Activated CD4-positive, alpha-beta T cell treated with anti-CD3 and anti-CD28 coated beads, Interleukin-2, amount 50 U/mL, for 16 hours (primary cell): ENCODE measurements around the gene MAPKAPK3.

Source experiments
- DNase-seq: peaks from one replicate; pipeline ENCODE4 v3.0.0-alpha.2; 2020

MAPKAPK3 gene

DNA sequence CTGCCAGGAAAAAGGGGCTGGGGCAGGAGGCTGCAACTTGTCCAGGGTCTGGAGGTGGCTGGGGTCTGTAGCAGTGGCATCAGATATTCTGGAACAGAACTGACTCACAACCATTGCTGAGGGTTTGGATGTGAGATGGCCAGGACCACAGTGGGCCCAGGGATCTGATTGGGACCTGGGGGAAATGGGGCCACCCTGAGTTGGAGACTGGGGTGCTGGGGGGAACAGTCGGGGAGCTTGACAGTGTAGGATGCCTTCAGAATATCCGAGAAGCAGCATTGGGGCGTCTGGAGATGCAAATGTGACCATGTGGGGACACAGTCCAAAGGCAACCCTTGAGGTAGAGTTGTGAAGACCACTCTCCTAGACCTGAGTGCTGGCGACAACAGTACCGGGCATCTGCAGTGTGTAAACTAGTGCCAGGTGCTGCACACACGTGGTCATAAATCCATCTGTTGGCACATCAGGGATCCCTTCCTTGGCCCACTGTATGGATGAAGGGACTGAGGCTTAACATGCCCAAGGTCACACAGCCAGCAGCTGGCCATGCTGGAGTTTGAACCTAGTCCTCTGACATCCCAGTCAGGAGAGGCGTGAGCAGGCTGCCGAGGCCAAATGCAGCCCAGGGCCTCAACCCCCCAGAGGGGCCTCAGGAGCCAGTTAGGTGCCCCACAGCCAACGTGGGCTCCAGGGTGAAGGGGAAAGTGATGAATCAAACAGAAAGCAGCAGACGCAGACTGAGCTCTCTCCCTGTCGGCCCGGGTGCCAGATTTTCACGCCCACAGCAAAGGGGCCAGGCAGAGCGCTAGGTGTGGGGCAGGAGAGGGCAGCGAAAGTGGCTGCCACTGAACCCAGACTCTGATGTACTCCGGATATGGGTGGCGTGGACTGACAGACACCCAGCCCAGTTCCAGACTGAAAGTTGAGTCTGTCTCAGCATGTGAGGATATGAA, 28.9 kb upstream of the MAPKAPK3 start:
- peak; percentile 93 for DNase-seq

DNA sequence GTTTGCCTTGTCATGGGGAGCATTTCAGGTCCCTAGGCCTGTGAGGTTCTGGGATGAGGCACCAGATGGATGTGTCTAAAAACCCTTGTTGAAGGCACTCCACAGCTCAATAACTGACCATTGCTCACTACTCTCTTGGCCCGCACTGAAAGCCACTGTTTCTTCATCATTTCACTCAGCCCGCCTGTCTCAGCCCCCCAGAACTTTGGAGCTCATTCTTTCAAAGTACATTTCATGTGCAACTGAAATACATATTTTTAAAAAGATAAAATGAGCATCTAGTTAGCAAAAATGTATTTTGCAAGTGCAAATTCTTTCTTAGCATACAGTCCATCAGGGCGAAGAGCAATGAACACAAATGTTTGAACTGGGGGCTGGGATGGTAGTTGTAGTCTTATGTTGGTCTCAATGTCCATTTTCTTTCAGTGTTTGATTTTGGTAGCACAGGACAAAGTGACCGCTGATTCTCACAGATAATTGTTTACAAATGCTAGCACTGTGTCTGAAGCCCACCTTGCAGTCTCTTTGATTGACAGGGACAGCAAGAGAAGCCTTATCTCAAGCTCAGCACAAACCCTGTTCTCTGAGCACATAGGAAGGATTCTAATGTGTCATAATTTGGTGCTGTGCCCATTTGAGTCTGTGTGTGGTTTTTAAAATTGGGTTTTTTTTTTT, 28.1 kb upstream of the MAPKAPK3 start:
- no peak for DNase-seq

- DNase-seq, result no peak
Measured at GRCh38 chr3:50591196-50591741, 25.7 kb upstream of the MAPKAPK3 start.

GRCh38 chr3:50592568-50592967, 24.4 kb upstream of the MAPKAPK3 start:
- DNase-seq, result no peak

- no peak for DNase-seq
Measured at GRCh38 chr3:50594253-50594785, 22.6 kb upstream of the MAPKAPK3 start.

- DNase-seq, result no peak
Measured at GRCh38 chr3:50599115-50599715, 17.7 kb upstream of the MAPKAPK3 start.

- no peak for DNase-seq
Measured at GRCh38 chr3:50599716-50600118, 17.2 kb upstream of the MAPKAPK3 start.

DNA sequence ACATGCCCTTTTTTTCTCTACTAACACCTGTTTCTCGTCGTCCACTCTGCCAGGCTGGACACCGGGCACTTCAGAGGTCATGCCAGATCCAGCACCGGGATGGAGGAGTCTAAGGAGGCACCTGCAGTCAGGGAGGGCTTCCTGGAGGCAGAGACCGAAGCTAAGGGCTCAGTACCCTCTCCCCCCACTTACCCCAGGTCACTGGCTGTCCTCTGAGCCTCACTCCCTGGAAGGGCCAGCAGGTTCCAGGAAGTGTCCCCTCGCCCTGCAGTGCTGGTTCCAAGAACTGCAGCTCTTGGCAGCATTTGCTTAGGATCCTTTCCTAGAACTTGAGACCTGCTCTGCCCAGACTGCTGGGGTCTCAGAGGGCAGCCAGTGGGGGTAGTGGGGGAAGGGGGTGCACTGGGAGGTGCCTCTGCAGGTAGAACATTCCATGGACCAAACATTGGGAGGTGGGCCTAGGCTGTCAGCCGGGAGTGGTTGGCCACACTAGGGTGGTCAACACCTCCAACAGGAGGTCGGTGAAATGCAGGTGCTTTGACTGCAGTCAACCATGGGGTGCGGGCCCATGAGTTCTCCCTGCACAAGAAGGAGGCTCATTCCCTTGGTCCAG, 16.7 kb upstream of the MAPKAPK3 start:
- no peak for DNase-seq

GRCh38 chr3:50600841-50601591, 15.9 kb upstream of the MAPKAPK3 start:
- peak; percentile 96 for DNase-seq

GRCh38 chr3:50602595-50603191, 14.3 kb upstream of the MAPKAPK3 start:
- DNase-seq, result no peak

DNA sequence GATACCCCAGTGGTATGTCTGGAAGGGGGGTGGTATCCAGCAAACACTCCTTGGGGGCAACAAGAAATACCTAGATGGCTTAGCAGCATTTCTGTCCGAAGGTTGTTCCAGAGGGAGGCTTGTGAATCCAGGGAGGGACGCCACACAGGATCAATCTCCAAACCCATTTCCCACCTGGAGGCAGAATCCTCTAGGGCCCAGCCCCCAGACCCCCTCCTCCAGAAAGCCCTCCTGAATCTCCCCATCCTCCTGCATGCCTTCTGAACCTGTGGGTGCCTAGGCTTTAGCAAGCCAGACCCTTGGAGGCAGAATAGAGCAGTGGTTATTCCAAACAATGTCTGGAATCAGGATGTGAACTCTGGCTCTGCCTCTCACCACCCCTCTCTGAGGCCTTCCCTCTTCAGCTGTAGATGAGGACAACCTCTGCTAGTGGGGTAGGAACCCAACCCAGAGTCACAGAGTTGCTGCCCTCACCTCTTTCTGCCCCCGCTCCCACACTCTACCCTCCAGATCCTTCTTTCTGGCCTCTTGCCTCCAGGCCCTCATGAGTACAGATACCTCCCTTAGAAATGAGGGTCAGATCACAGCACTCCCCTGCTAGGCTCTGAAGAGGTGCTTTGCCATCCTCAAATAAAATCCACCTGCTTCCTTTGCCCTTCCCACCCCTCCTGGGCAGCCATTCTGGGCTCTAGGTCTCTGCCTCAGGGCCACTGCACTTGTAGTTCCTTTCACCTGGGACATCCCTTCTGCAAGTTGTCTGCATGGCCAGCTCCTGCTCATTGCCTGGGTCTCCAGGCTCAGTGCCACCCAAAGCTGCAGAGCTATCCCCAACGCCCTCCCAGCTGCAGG, 13.5 kb upstream of the MAPKAPK3 start:
- DNase-seq, result no peak

- DNase-seq, result no peak
Measured at GRCh38 chr3:50604110-50604621, 12.8 kb upstream of the MAPKAPK3 start.

DNA sequence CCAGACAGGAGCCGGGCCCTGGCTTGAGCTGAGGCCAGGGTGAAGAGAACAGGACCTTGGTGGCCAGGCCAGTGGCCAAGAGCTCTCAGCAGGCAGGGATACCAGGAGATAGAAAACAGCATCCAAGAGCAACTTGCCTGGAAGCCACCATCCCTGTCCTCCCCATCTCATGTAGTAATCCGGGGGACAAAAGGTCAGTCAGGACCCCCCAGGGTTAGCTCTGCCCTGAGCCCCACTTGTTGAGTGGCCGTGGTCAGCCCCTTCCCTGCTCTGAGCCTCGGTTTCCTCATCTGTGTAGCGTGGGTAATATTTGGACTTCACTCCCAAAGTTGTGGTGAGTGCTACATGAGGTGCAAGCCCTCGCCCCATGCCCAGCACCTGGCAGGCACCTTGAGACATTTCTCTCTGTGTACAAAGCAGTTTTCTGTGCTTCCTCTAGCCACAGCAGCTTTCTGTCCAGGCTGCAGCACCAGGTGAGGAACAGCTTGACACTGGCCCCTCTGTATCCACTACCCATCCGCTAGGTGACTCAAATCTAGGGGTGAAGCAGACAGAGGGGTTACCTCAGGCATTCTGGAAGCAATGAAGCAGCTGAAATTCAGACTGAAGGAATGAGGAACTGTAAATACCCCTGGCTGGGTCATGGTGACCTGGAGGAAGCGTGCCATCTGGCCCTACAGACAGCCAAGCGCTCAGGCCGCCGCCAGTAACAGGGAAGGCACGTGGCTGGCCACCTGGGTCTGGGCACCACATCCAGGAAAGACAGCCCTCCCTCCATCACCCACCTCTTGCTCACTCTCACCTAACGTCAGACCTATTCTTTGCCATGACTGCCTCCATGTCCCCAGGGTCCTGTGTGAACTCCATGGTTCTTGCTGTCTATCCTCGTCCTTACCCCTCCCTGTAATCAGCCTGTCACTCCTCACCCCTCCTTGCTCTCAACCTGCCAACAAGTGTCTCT, 12.0 kb upstream of the MAPKAPK3 start:
- DNase-seq, result no peak

DNA sequence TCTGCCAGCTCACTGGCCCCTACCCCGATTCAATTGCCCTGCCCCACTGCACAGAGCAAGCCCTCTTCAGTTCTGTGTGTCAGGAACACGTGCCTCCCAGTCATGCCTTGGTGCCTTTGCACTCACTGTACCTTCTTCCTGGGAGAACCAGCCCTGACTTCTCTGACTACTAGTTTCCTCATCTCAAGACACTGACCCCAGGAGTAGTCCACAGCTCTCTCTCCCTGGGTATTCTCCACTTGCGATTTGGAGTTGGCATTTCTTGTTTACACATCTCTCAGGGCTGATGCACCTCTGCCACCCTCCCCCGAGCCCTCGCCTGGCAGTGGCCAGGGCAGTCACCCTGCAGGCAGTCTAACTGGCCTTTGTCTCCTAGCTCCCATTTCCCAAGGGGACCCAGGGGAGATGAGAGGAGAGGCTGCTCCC, 11.0 kb upstream of the MAPKAPK3 start:
- no peak for DNase-seq

DNA sequence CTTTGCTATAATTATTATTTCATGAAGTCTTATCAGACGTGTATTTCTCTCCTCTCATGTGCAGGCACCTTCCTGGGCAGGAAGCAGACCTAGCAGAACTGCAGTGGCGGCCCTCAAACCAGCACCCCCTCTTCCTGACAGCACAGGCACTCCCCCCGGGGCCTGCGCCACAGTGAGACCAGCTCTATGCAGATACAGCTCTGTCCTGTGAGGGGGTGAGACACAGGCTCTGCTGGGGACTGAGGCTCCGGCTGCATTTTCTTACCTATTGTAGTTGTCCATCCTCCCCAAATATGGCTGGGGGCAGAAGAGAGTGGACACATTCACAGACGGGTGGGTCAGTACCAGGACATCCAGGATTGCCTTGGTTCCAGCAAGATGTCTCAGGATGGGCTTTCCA, 10.4 kb upstream of the MAPKAPK3 start:
- DNase-seq, result no peak

GRCh38 chr3:50607271-50608091, 9.5 kb upstream of the MAPKAPK3 start:
- DNase-seq, result no peak

DNA sequence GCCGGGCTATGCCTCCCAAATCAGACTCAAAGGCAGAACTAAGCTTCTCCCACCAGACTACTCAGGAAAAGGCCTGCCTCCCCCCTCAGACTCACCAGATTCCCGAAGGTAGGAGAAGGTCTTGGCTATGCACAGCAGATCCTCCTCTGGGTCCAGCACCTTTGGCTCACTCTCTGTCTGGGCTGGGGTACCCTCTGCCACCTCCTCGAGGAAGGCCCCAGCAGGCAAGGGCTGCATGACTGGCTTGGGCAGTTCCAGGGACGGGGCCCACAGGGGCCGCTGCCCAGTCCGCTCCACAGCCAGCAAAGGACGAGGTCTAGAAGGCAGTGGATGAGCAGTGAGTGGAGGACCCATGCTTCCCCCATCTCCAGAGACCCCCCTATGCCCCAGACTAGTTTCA, 8.7 kb upstream of the MAPKAPK3 start:
- DNase-seq, result no peak
